ENCODE data around the gene EDN2.
A peak's percentile ranks its signal among the peaks of the same experiment; 100 is the strongest.

Gene EDN2

GRCh38 chr1:41486371-41487125 is 2.1 kb upstream of the EDN2 start:
- peak overlapping the region; percentile 99 for H3K27ac ChIP-seq
- TF ChIP-seq CTCF (conservative IDR thresholded peaks at IDR 0.05; ENCODE audit: low read depth), result no peak
- POLR2A ChIA-PET (ENCODE audit: low non-redundant PET), result no interaction called here
- CTCF ChIA-PET, result no interaction called here
- DNase-seq (ENCODE audit: low spot score), result no peak

- H3K27ac ChIP-seq, result peak overlapping the region; percentile 99
- no peak for TF ChIP-seq CTCF (conservative IDR thresholded peaks at IDR 0.05; ENCODE audit: low read depth)
- ChIA-PET POLR2A (ENCODE audit: low non-redundant PET) (no interaction called here), CTCF (no interaction called here)
- DNase-seq (ENCODE audit: low spot score), result no peak
These were observed 1.5 kb upstream of the EDN2 start for GRCh38 chr1:41486053-41486370.

GRCh38 chr1:41485605-41486004 is 1.1 kb upstream of the EDN2 start:
- POLR2A ChIA-PET (ENCODE audit: low non-redundant PET), result no interaction called here
- TF ChIP-seq CTCF (conservative IDR thresholded peaks at IDR 0.05; ENCODE audit: low read depth), result no peak

GRCh38 chr1:41483960-41484401 is 502 bp downstream of the EDN2 start:
- POLR2A ChIA-PET (ENCODE audit: low non-redundant PET), result no interaction called here
- H3K27ac ChIP-seq, result peak overlapping the region; percentile 99
- no peak for TF ChIP-seq CTCF (conservative IDR thresholded peaks at IDR 0.05; ENCODE audit: low read depth)
- CTCF ChIA-PET, result interaction anchor here (0.9 to 1.1 kb wide), 3 partner anchors 9 to 11 kb away, joined by 4 to 7 read pairs (median 6); no protein-coding TSS in a partner anchor
- DNase-seq (ENCODE audit: low spot score), result no peak

More at GRCh38 chr1:41485605-41486004, 1.1 kb upstream of the EDN2 start:
- CTCF ChIA-PET, result no interaction called here
- DNase-seq (ENCODE audit: low spot score), result no peak
- peak overlapping the region; percentile 99 for H3K27ac ChIP-seq

GRCh38 chr1:41483001-41483850 is 1.3 kb downstream of the EDN2 start:
- TF ChIP-seq CTCF (conservative IDR thresholded peaks at IDR 0.05; ENCODE audit: low read depth), result no peak
- peak overlapping the region; percentile 99 for H3K27ac ChIP-seq
- no peak for DNase-seq (ENCODE audit: low spot score)
- CTCF ChIA-PET, result interaction anchor here (0.6 to 1.3 kb wide), 3 partner anchors 10 to 48 kb away, joined by 3 to 4 read pairs (median 3); no protein-coding TSS in a partner anchor
- POLR2A ChIA-PET (ENCODE audit: low non-redundant PET), result interaction anchor here (0.6 kb wide), 1 partner anchor 22 kb away, joined by 3 read pairs; no protein-coding TSS in a partner anchor

- POLR2A ChIA-PET (ENCODE audit: low non-redundant PET), result no interaction called here
- H3K27ac ChIP-seq, result peak overlapping the region; percentile 99
- CTCF ChIA-PET, result interaction anchor here (0.6 to 1.3 kb wide), 5 partner anchors 14 to 49 kb away, joined by 3 to 4 read pairs (median 3); no protein-coding TSS in a partner anchor
- TF ChIP-seq CTCF (conservative IDR thresholded peaks at IDR 0.05; ENCODE audit: low read depth), result no peak
- peak; percentile 57 for DNase-seq (ENCODE audit: low spot score)
These were observed 2.3 kb downstream of the EDN2 start for GRCh38 chr1:41482001-41482765.
